SJCRH30 (cell line): ENCODE measurements around the gene ABCB11. TPM values are rescaled to one million over a fixed set of nuclear protein-coding genes. Genes with fewer than 3 reads are reported as not detected.
"Not testable (repeated sequence)": the region's sequence is repeated elsewhere in the genome, so short reads cannot be mapped to it uniquely, and the experiment has no call there.

Experiments
- DNase-seq, 2 experiments: peaks; one replicate each; pipeline ENCODE4 v3.0.0-alpha.2; 2015 to 2020
- H3K27ac ChIP-seq: fragments of 250-450 bp; sonication (Bioruptor Pico); 2 replicates; pipeline ENCODE4 v1.5.1; 2020; ENCODE audit warnings: mild to moderate bottlenecking, moderate library complexity
- H3K27me3 ChIP-seq: fragments of 250-450 bp; sonication (Bioruptor Pico); 2 replicates; pipeline ENCODE4 v1.5.1; 2020; ENCODE audit warnings: mild to moderate bottlenecking, moderate library complexity
- H3K36me3 ChIP-seq: fragments of 250-450 bp; sonication (Bioruptor Pico); 2 replicates; pipeline ENCODE4 v1.5.1; 2020; ENCODE audit warnings: mild to moderate bottlenecking, moderate library complexity
- H3K4me1 ChIP-seq: fragments of 250-450 bp; sonication (Bioruptor Pico); 2 replicates; pipeline ENCODE4 v1.5.1; 2020; ENCODE audit warnings: mild to moderate bottlenecking, moderate library complexity
- H3K4me3 ChIP-seq: fragments of 250-450 bp; sonication (Bioruptor Pico); 2 replicates; pipeline ENCODE4 v1.5.1; 2020; ENCODE audit warnings: mild to moderate bottlenecking, moderate library complexity
- H3K9me3 ChIP-seq: fragments of 250-450 bp; sonication (Bioruptor Pico); replicated peaks from 2 replicates; pipeline ENCODE4 v1.5.1; 2020; ENCODE audit warnings: mild to moderate bottlenecking, moderate library complexity
- total RNA-seq: library from RNA; depleted of rRNA; stranded (reverse); fragments of >200 nt; shearing (Covaris generic); gene quantifications from 2 replicates; pipeline ENCODE4 v1.2.3, GENCODE V29; 2014

Gene ABCB11
- total RNA-seq, 1 experiment from 2014 or later = not detected

GRCh38 chr2:169027234-169027633, 3.9 kb downstream of the ABCB11 start:
- Histone ChIP-seq H3K27me3 (no peaks in the 10 kb centered on the region), H3K4me1 (no peaks in the 10 kb centered on the region), H3K9me3 (no peaks in the 10 kb centered on the region), H3K36me3 (no peaks in the 10 kb centered on the region), H3K4me3 (no peak overlapping the region), H3K27ac (no peak overlapping the region)
- no peak for DNase-seq

GRCh38 chr2:169026056-169026455, 5.1 kb downstream of the ABCB11 start:
- Histone ChIP-seq H3K36me3 (no peaks in the 10 kb centered on the region), H3K4me1 (no peaks in the 10 kb centered on the region), H3K4me3 (no peak overlapping the region), H3K27me3 (no peaks in the 10 kb centered on the region), H3K27ac (no peak overlapping the region), H3K9me3 (no peaks in the 10 kb centered on the region)
- no peak for DNase-seq

GRCh38 chr2:169023161-169023560, 8.0 kb downstream of the ABCB11 start:
- DNase-seq = no peak
- no peaks in the 10 kb centered on the region for H3K36me3 ChIP-seq
- H3K4me1 ChIP-seq = no peaks in the 10 kb centered on the region
- H3K9me3 ChIP-seq = no peaks in the 10 kb centered on the region
- H3K27ac ChIP-seq = no peak overlapping the region
- no peak overlapping the region for H3K4me3 ChIP-seq
- H3K27me3 ChIP-seq = no peaks in the 10 kb centered on the region

- Histone ChIP-seq H3K36me3 (no peaks in the 10 kb centered on the region), H3K27me3 (no peaks in the 10 kb centered on the region), H3K9me3 (no peaks in the 10 kb centered on the region), H3K4me3 (no peak overlapping the region), H3K27ac (no peak overlapping the region), H3K4me1 (no peaks in the 10 kb centered on the region)
- no peak for DNase-seq
Measured at GRCh38 chr2:169018390-169018789, 12.7 kb downstream of the ABCB11 start.

GRCh38 chr2:169015943-169016342, 15.2 kb downstream of the ABCB11 start:
- DNase-seq = no peak
- Histone ChIP-seq H3K27me3 (no peaks in the 10 kb centered on the region), H3K4me1 (no peaks in the 10 kb centered on the region), H3K9me3 (no peaks in the 10 kb centered on the region), H3K27ac (no peak overlapping the region), H3K4me3 (no peak overlapping the region), H3K36me3 (no peaks in the 10 kb centered on the region)

DNA sequence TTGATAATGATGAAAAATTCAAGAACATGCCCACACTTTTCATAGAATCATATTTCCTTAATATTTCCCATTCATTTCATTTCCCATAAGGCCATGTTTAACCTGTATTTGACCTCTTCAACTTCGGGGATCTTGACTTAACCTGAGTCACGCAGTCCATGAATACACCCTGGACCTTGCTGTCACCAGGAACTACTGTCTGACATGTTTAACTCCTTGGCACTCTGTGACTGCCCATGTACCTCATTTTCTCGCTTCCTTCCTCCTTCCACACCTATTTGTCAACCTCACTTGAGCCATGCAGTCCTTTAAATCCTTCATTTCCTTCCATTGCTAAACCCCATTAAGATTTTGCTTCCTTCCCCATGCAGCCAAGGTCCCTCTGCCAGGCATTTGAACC, 16.3 kb downstream of the ABCB11 start:
- Histone ChIP-seq H3K27me3 (no peaks in the 10 kb centered on the region), H3K9me3 (no peaks in the 10 kb centered on the region), H3K36me3 (no peaks in the 10 kb centered on the region), H3K4me1 (no peaks in the 10 kb centered on the region), H3K4me3 (no peak overlapping the region), H3K27ac (no peak overlapping the region)
- no peak for DNase-seq

DNA sequence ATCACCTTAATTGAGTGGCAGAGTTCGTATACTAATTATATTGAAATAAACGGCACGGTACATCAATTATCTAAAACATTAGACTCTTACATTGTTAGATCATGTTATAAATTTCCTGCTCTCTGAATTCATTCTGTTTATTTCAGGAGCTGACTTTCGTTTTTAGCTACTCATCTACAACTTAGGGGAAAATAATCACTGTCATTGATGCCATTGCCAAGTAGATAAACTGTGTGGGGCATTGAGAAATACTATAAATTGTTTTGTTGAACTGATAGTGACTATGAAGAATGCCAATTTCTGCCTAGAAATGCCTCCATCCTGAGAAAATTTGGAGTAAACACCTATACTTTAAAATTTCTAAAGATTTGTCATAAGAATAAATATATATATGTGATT, 17.5 kb downstream of the ABCB11 start:
- Histone ChIP-seq H3K4me1 (no peaks in the 10 kb centered on the region), H3K36me3 (no peaks in the 10 kb centered on the region), H3K27ac (no peak overlapping the region), H3K9me3 (no peaks in the 10 kb centered on the region), H3K27me3 (no peaks in the 10 kb centered on the region), H3K4me3 (no peak overlapping the region)
- no peak for DNase-seq

GRCh38 chr2:169012812-169013627, 18.1 kb downstream of the ABCB11 start:
- Histone ChIP-seq H3K36me3 (no peaks in the 10 kb centered on the region), H3K4me3 (no peak overlapping the region), H3K27ac (no peak overlapping the region), H3K27me3 (no peaks in the 10 kb centered on the region), H3K4me1 (no peaks in the 10 kb centered on the region), H3K9me3 (no peaks in the 10 kb centered on the region)
- no peak for DNase-seq

DNA sequence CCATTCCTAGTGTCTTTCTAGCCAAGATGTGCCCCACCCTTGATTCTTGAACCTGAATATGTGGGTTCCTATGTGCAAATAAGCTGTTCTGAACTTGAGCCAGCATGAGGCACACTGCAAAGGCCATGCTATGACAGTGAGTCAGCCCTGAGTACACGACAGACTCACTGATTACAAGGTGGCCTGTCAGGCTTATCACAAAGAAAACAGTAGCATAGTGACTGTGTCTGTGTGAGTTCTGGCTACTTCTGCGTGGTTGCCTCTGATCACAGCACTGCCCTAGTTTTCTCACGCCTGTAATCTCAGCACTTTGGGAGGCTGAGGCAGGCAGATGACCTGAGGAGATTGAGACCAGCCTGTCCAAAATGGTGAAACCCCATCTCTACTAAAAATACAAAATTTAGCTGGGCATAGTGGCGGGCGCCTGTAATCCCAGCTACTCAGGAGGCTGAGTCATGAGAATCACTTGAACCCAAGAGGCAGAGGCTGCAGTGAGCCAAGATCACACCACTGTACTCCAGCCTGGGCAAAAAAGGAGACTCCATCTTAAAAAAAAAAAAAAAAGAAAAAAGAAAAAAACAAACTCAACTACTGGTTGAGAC, 18.8 kb downstream of the ABCB11 start:
- not testable (repeated sequence) for DNase-seq, H3K27ac ChIP-seq, H3K4me3 ChIP-seq, H3K27me3 ChIP-seq, H3K9me3 ChIP-seq, H3K36me3 ChIP-seq, H3K4me1 ChIP-seq

DNA sequence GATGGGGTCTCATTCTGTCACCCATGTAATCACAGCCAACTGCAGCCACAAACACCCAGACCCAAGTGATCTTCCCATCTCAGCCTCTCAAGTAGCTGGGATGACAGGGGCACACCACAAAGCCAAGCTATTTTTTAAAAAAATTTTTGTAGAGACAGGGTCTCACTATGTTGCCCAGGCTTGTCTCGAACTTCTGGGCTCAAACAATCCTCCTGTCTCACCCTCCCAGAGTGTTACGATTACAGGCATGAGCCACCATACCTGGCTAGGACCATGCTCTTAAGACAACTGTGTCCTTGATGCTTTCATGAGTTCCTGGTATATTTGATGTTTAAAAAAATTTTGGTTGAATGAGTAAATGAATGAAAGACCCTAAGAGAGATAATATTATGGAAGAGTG, 19.4 kb downstream of the ABCB11 start:
- no peak overlapping the region for H3K27ac ChIP-seq
- H3K4me1 ChIP-seq = no peaks in the 10 kb centered on the region
- no peaks in the 10 kb centered on the region for H3K9me3 ChIP-seq
- no peaks in the 10 kb centered on the region for H3K36me3 ChIP-seq
- H3K27me3 ChIP-seq = no peaks in the 10 kb centered on the region
- DNase-seq = no peak
- H3K4me3 ChIP-seq = no peak overlapping the region

DNA sequence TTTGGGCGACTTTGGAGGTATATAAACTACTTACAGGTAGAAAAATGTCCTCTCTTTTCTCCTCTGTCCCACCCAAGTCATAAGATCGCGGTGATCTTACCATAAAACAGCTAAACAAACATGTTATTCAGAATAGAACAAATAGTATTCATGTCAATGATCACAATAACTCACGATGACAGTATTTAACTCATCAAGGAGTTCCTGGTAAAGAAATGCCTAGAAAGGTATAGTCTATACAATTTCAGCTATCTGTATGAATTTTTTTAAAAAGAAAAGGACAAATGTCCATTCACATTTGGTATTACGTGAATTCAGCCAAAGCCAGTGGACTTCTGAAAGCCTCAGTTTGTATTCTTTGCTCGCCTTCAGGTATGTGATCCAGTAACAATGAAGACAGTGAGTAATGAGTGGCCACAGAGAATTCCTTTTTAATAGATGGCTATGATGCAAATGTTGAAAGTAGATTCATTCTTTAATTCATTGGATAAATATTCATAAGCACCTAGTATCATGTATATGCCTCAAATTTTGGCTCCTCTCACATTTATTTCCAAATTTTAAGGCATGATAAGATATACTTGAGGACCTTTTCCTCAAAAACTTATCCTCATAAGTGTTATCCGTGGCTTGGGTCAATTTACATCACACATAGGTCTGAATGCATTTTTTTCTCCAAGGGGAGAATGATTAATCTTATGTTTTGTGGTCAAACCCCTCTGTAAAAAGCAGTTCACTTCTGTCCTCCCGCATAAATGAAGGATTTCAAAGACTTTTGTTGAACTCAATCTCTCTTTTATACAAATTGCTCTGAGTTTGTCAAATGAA, 20.3 kb downstream of the ABCB11 start:
- DNase-seq = no peak
- Histone ChIP-seq H3K4me1 (no peaks in the 10 kb centered on the region), H3K27me3 (no peaks in the 10 kb centered on the region), H3K4me3 (no peak overlapping the region), H3K36me3 (no peaks in the 10 kb centered on the region), H3K27ac (no peak overlapping the region), H3K9me3 (no peaks in the 10 kb centered on the region)

GRCh38 chr2:169009865-169010579, 21.1 kb downstream of the ABCB11 start:
- no peaks in the 10 kb centered on the region for H3K4me1 ChIP-seq
- no peaks in the 10 kb centered on the region for H3K36me3 ChIP-seq
- H3K27ac ChIP-seq = no peak overlapping the region
- no peak for DNase-seq
- no peak overlapping the region for H3K4me3 ChIP-seq
- H3K27me3 ChIP-seq = no peaks in the 10 kb centered on the region
- no peaks in the 10 kb centered on the region for H3K9me3 ChIP-seq

DNA sequence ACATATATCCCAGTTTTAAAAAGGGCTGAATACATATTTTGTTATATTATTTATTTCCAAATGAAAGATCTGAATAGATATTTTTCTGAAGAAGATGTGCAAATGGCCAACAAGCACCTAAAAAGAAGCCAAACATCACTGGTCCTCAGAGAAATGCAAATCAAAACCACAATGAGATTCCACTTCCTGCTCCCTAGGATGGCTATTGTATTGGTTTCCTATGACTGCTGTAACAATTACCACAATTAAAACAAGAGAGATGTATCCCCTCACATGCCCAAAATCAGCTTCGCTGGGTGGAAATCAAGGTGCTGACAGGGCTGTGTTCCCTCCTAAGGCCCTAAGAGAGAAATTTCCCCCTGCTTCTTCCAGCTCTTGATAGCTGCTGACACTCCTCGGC, 23.2 kb downstream of the ABCB11 start:
- DNase-seq = no peak
- Histone ChIP-seq H3K27ac (no peak overlapping the region), H3K9me3 (no peaks in the 10 kb centered on the region), H3K36me3 (no peaks in the 10 kb centered on the region), H3K27me3 (no peaks in the 10 kb centered on the region), H3K4me1 (no peaks in the 10 kb centered on the region), H3K4me3 (no peak overlapping the region)

DNA sequence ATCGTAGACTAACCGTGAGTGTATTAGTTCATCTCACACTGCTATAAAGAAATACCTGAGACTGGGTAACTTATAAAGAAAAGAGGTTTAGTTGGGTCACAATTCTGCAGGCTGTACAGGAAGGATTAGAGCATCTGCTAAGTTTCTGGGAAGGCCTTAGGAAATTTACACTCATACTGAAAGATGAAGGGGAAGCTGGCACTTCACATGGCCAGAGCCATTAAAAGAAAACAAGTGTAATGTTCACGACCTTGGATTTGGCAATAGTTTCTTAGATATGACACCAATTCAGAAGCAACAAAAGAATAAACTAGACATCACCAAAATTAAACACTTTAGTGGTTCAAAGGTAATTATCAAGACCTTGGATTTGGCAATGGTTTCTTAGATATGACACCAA, 23.8 kb downstream of the ABCB11 start:
- Histone ChIP-seq H3K4me1 (no peaks in the 10 kb centered on the region), H3K9me3 (no peaks in the 10 kb centered on the region), H3K27me3 (no peaks in the 10 kb centered on the region), H3K36me3 (no peaks in the 10 kb centered on the region), H3K27ac (no peak overlapping the region), H3K4me3 (no peak overlapping the region)
- DNase-seq = no peak

DNA sequence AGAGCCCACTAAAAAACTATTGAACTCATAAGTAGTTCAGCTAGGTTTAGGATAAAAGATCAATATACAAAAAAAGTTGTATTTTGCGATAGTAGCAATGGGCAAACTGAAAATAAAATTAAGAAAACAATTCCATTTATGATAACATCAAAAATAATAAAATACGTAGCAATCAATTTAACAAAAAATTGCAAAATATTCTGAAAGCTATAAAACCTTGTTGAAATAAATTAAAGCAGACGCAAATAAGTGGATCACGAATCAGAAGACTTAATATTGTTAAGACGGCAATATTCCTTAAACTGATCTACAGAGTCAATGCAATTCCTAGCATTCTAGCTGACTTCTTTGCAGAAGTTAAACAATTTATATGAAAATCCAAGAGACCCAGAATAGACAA, 24.5 kb downstream of the ABCB11 start:
- Histone ChIP-seq H3K27ac (no peak overlapping the region), H3K9me3 (no peaks in the 10 kb centered on the region), H3K27me3 (no peaks in the 10 kb centered on the region), H3K4me1 (no peaks in the 10 kb centered on the region), H3K4me3 (no peak overlapping the region), H3K36me3 (no peaks in the 10 kb centered on the region)
- no peak for DNase-seq
